ENCODE measurements around the gene AUP1.

- no peak for TF ChIP-seq CTCF (IDR thresholded peaks at IDR 0.05)
- no peak for TF ChIP-seq POLR2A (IDR thresholded peaks at IDR 0.05)
Observed at GRCh38 chr2:74515271-74515980, 14.1 kb downstream of the AUP1 start.

Data from lower leg skin (tissue), 3 donors.